ENCODE data around the gene DNASE1L3.

The DNASE1L3 gene

DNA sequence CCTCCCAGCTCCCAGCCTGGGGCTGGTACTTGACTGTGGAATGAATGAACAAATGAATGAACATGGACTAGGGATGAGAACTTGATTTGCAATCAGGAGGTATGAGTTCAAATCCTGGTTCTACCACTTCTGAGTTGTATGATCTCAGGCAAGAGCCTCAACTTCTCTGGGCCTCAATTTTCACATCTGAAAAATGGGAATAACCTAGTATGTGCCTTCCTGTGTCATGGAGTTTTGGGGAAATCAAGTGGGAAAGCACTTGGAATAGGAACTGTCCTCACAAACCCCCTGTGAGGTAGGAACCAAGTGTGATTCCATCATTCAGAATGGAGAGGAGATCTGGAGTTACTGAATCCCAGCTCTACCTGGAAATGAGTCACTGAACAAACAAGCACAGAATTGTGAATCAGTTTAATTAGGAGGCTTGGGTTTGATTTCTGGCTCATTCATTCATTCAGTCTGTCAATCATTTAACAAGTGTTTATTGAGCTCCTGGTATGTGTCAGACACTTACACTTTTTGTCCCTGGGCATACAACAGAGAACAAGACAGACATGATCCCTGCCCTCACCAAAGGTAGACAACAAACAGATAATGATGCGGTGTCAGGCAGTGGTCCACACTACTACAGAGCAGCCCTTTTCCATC lies 29.7 kb downstream of the DNASE1L3 start:
- no peak for DNase-seq (ENCODE audit: low read depth, low spot score)
- Histone ChIP-seq H3K4me3 (no peak overlapping the region), H3K9ac (ENCODE audit: insufficient read length) (no peak overlapping the region), H3K27ac (no peak overlapping the region), H3K36me3 (ENCODE audit: insufficient read depth, low read length) (no peaks in the 10 kb centered on the region), H3K9me3 (ENCODE audit: low read depth, low read length) (no peaks in the 10 kb centered on the region)
- TF ChIP-seq POLR2AphosphoS5 (IDR thresholded peaks at IDR 0.05; ENCODE audit: borderline replicate concordance, low read depth, low read length) (no peak), FOXP2 (optimal IDR thresholded peaks at IDR 0.05; ENCODE audit: control extremely low read depth, extremely low read length, insufficient read depth) (no peak), EZH2 (IDR thresholded peaks at IDR 0.05) (no peak)

DNA sequence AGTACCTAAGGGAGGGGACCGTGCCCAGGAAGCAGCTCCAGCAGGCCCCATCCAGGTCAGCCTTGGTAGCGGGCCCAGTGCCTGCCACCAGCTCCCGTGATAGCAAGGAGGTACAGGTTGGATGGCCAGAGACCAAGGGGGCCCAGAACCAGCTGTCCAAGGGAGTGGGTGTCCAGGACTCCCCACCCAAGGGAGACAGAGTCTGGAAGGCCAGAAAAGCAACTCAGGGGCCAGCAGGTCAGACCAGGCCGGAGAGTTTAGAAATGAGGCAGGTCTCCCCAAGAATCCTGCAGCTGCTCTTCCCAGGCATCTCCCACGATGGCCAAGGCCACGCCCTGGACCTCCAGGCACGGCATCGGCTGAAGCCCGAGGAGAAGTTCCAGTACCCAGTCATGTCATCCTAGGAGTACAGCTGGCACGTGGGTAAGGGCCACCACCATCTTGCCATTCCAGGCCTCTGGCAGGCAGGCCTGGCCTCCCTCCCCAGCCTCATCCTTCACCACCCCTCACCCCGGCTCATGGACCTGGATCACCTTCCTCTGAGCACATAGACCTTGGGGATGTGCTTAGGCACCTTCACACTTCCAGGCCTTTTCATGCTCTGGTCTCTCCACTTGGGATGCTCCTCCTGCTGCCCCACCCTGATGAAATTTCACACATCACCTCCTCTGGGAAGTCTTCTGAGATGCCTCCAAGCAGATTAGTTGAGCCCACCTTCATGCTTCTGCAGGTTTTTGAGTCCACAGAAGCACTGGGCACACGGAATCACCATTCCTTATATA lies 30.5 kb downstream of the DNASE1L3 start:
- H3K9me3 ChIP-seq (ENCODE audit: low read depth, low read length): no peaks in the 10 kb centered on the region
- TF ChIP-seq EZH2 (IDR thresholded peaks at IDR 0.05) (no peak), POLR2AphosphoS5 (IDR thresholded peaks at IDR 0.05; ENCODE audit: borderline replicate concordance, low read depth, low read length) (no peak), FOXP2 (optimal IDR thresholded peaks at IDR 0.05; ENCODE audit: control extremely low read depth, extremely low read length, insufficient read depth) (no peak)
- H3K27ac ChIP-seq: no peak overlapping the region
- DNase-seq (ENCODE audit: low read depth, low spot score): no peak
- H3K4me3 ChIP-seq: no peak overlapping the region
- no peaks in the 10 kb centered on the region for H3K36me3 ChIP-seq (ENCODE audit: insufficient read depth, low read length)
- H3K9ac ChIP-seq (ENCODE audit: insufficient read length): no peak overlapping the region

DNA sequence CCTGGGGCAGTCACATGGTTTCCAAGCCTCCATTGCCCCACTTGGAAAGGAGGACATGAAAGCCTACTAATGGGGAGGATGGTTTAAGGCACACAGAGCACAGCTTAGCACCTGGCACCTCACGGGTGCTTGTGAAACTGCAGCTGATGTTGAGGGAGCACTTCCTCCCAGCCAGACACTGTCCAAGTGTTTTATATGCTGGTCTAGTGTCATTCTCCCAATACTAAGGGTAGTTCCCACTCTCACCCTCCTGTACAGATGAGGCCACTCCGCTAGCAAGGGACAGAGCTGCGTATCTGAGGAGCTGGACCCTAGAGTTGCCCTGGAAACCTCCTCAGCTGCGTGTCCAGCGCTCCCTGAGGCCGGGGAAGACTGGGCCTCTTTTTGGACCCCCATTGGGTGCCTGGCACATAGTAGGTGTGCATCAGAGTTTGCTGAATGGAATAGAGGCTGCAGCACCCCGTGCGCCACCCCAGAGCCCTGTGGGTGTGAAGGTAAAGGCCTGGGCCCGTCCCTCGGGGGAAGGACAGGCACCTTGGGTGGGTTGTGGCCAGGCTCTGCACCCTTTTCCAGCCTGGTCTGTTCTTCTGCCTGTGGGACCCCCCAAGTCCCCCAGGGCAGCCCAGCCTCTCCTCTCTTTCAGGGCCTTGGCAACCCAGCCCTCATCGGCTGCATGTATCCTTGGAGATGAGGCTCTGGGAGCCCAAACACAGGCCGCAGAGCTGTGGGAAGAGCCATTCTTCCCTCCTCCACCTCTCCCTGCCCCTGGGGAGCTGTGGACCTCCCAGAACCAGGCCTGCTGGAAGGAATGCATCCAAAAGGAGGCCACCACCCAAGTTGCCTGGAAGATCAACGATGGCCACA lies 31.3 kb downstream of the DNASE1L3 start:
- no peaks in the 10 kb centered on the region for H3K9me3 ChIP-seq (ENCODE audit: low read depth, low read length)
- DNase-seq (ENCODE audit: low read depth, low spot score): no peak
- no peak overlapping the region for H3K9ac ChIP-seq (ENCODE audit: insufficient read length)
- H3K27ac ChIP-seq: no peak overlapping the region
- TF ChIP-seq POLR2AphosphoS5 (IDR thresholded peaks at IDR 0.05; ENCODE audit: borderline replicate concordance, low read depth, low read length) (no peak), FOXP2 (optimal IDR thresholded peaks at IDR 0.05; ENCODE audit: control extremely low read depth, extremely low read length, insufficient read depth) (no peak), EZH2 (IDR thresholded peaks at IDR 0.05) (no peak)
- H3K36me3 ChIP-seq (ENCODE audit: insufficient read depth, low read length): no peaks in the 10 kb centered on the region
- H3K4me3 ChIP-seq: no peak overlapping the region

DNA sequence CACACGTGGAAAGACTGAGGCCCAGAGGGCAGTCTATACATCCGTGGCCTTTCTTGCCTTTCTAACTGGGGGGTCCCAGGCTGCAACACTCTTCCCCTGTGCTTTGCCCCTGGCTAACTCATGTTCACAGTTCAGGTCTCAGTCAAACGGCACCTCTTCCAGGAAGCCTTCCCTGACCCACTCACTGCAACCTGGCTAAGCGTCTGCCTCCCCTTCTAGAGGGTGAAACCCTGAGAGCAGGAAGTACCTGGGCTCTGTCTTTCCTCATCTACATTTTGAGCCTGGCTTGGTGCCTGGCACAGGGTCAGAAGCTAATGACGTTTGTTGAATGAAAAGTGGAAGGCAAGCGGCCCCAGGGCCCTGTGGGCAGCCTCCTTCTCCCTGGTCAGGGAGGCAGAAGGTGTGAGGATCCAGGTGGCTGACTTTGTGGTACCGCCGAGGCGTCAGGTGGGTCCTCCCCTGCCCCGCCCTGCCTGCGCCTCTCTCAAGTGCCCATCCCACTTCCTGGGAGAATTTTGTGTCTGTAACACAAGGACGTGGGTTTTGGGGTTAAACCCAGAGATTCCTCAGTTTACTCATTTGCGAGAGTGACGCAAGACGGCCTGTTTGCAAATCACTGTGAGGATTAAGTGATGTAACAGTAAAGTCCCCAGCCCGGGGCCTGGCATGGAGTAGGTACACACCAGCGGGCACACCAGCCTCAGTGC lies 32.1 kb downstream of the DNASE1L3 start:
- DNase-seq (ENCODE audit: low read depth, low spot score): no peak
- Histone ChIP-seq H3K36me3 (ENCODE audit: insufficient read depth, low read length) (no peaks in the 10 kb centered on the region), H3K9me3 (ENCODE audit: low read depth, low read length) (no peaks in the 10 kb centered on the region), H3K27ac (no peak overlapping the region), H3K9ac (ENCODE audit: insufficient read length) (no peak overlapping the region), H3K4me3 (no peak overlapping the region)
- no peak for TF ChIP-seq POLR2AphosphoS5 (IDR thresholded peaks at IDR 0.05; ENCODE audit: borderline replicate concordance, low read depth, low read length)
- no peak for TF ChIP-seq FOXP2 (optimal IDR thresholded peaks at IDR 0.05; ENCODE audit: control extremely low read depth, extremely low read length, insufficient read depth)
- TF ChIP-seq EZH2 (IDR thresholded peaks at IDR 0.05): no peak

DNA sequence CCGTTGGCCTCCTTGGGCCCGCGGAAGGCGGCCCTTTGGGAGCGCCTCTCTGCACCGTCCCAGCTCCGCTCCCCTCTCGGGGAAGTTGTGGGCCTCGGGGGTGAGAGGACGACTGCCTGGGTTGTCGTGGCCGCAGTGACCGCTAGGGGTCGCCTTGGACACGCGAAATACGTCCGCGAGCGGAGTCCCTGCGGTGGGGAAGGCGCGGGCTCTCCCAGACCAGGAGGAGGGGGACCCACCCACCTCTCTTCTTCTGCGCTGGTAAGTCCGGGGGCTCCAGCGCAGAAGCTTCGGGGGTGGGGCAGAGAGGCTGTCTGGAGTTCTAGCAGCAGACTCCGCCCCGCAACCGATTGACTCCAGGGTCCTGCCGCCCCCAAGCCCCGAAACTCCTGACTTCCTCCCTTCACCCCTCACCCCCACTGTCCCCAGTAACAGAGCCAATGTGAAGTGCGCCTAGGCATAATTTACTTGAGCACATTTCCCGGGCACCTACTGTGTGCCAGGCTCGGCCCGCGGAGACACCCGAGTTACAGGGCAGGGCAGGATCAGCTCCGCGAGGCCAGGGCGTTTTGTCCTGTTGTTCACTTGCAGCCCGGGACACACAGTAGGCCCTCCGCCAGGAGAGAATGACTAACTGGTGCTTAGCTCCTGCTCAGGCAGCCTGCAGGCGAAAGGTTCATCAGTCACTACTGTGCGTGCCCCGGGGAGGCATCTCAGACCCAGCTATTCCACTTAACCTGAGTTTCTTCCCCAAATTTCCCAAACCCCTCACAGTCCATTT lies 32.8 kb downstream of the DNASE1L3 start:
- Histone ChIP-seq H3K36me3 (ENCODE audit: insufficient read depth, low read length) (no peaks in the 10 kb centered on the region), H3K27ac (no peak overlapping the region), H3K9me3 (ENCODE audit: low read depth, low read length) (no peaks in the 10 kb centered on the region), H3K9ac (ENCODE audit: insufficient read length) (no peak overlapping the region), H3K4me3 (no peak overlapping the region)
- TF ChIP-seq FOXP2 (optimal IDR thresholded peaks at IDR 0.05; ENCODE audit: control extremely low read depth, extremely low read length, insufficient read depth) (no peak), POLR2AphosphoS5 (IDR thresholded peaks at IDR 0.05; ENCODE audit: borderline replicate concordance, low read depth, low read length) (no peak), EZH2 (IDR thresholded peaks at IDR 0.05) (no peak)
- no peak for DNase-seq (ENCODE audit: low read depth, low spot score)

DNA sequence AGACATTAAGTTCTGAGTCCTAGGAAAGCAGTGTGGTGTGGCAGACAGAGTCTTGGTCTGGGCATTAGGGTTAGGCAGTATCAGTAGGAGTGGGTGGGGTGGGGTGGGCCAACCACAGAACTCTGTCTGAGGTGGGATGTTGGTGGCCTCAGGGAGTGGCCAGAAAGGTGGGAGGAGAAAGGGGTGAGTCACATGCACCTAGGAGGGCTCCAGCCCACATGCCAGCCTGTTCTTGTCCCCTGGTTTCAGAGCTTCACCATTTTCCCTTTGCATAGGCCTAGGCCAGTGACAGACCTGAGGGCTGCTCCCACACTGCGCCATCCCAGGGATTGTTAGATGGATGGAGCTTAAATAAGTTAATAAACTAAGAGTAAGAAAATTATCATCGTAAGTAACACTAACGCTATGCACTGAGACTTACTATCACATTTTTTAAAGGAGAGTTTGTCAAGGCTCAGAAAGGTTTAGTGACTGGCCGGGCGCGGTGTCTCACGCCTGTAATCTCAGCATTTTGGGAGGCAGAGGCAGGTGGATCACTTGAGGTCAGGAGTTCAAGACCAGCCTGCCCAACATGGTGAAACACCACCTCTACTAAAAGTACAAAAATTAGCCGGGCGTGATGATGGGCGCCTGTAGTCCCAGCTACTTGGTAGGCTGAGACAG lies 33.8 kb downstream of the DNASE1L3 start:
- TF ChIP-seq EZH2 (IDR thresholded peaks at IDR 0.05): no peak
- TF ChIP-seq FOXP2 (optimal IDR thresholded peaks at IDR 0.05; ENCODE audit: control extremely low read depth, extremely low read length, insufficient read depth): no peak
- no peak for TF ChIP-seq POLR2AphosphoS5 (IDR thresholded peaks at IDR 0.05; ENCODE audit: borderline replicate concordance, low read depth, low read length)
- Histone ChIP-seq H3K9ac (ENCODE audit: insufficient read length) (no peak overlapping the region), H3K9me3 (ENCODE audit: low read depth, low read length) (no peaks in the 10 kb centered on the region), H3K4me3 (no peak overlapping the region), H3K27ac (no peak overlapping the region), H3K36me3 (ENCODE audit: insufficient read depth, low read length) (no peaks in the 10 kb centered on the region)
- no peak for DNase-seq (ENCODE audit: low read depth, low spot score)

DNA sequence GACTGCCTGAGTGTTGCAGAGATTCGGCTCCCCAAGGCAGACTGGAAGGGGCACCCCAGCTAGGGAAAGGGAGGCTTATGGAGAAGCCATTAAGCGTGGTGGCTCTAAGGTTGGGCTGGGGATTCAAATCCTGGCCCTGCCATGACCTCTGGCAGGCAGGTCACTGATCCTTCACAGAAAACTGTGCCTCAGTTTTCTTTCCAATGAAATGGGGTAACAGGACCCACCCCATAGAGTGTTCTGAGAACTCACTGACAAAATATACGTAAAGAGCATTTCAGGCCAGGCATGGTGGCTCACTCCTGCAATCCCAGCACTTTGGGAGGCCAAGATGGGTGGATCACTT lies 34.6 kb downstream of the DNASE1L3 start:
- H3K9me3 ChIP-seq (ENCODE audit: low read depth, low read length): no peaks in the 10 kb centered on the region
- no peak overlapping the region for H3K9ac ChIP-seq (ENCODE audit: insufficient read length)

More for the DNA sequence above, 34.6 kb downstream of the DNASE1L3 start:
- no peaks in the 10 kb centered on the region for H3K36me3 ChIP-seq (ENCODE audit: insufficient read depth, low read length)
- no peak overlapping the region for H3K4me3 ChIP-seq
- no peak for DNase-seq (ENCODE audit: low read depth, low spot score)
- no peak overlapping the region for H3K27ac ChIP-seq
- TF ChIP-seq POLR2AphosphoS5 (IDR thresholded peaks at IDR 0.05; ENCODE audit: borderline replicate concordance, low read depth, low read length) (no peak), EZH2 (IDR thresholded peaks at IDR 0.05) (no peak), FOXP2 (optimal IDR thresholded peaks at IDR 0.05; ENCODE audit: control extremely low read depth, extremely low read length, insufficient read depth) (no peak)
